Measurements from ENCODE around the gene CSRP3. TPM values are rescaled to one million over a fixed set of nuclear protein-coding genes. Genes with fewer than 3 reads are reported as not detected.

The CSRP3 gene
- total and polyA plus RNA-seq, 9 of the 15 experiments (the other 6 are each of a cell fraction or from before 2014, with no cell fraction given) = 0.14 TPM; not detected in 8

DNA sequence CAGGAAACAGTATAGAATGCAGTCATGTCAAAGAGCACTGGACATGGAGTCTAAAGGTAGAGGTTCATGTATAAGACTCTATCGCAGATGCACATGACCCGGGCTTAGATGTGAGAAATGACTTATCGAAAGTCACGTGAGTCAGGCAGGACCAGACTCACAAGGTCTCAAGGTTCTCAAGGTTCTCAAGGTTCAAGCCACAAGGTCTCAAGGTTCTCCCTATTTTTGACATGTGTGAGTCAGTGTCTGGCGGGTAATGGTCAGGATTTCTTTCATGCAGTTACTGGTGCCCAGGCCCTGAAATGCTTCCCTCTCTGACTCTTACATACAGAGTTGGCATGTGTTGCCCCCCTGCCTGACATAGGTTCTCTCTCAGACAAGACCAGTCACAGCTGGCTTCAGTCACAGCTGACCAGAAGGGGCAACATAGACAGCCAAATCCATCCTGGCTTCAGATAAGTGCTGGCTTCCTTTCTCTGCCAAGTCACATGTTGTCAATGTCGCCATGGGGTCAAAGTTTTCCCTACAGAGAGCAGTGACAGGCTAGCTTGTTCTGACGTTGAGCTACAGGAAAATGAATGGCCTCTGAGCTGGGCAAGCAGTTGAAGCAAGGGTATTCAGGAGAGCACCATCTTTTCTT is 10.1 kb downstream of the CSRP3 start:
- no TSS peak for BruUV-seq (replicated peaks)
- CTCF ChIA-PET (ENCODE audit: low intra/inter-chr PET ratio) = no interaction called here
- TF ChIP-seq RUNX1 (IDR thresholded peaks at IDR 0.05; ENCODE audit: low read depth) (no peak), BHLHE40 (IDR thresholded peaks at IDR 0.05; ENCODE audit: low read length) (0 out of 2 replicates have a peak, but pooled peaks have one; percentile 14), NR2C1 (IDR thresholded peaks at IDR 0.05) (no peak), NR2C1 (tag; IDR thresholded peaks at IDR 0.05) (peak; percentile 27; the same call in 1 of the 2 replicates), ZNF347 (CRISPR knock-in tag; IDR thresholded peaks at IDR 0.05; ENCODE audit: low read depth) (no peak), POLR2AphosphoS5 (IDR thresholded peaks at IDR 0.05; ENCODE audit: control insufficient read depth, insufficient read depth, low read depth, low read length) (no peak), ZFP36 (IDR thresholded peaks at IDR 0.05; ENCODE audit: low read depth, low read length, partially characterized antibody) (no peak), SNIP1 (IDR thresholded peaks at IDR 0.05; ENCODE audit: low read depth) (no peak), HMGXB4 (CRISPR knock-in tag; IDR thresholded peaks at IDR 0.05) (no peak), ZNF121 (CRISPR knock-in tag; conservative IDR thresholded peaks at IDR 0.05) (no peak), NR2C2 (CRISPR knock-in tag; IDR thresholded peaks at IDR 0.05) (no peak), NR2C2 (tag; IDR thresholded peaks at IDR 0.05) (peak; percentile 72)
- TF ChIP-seq, protein P1, sequence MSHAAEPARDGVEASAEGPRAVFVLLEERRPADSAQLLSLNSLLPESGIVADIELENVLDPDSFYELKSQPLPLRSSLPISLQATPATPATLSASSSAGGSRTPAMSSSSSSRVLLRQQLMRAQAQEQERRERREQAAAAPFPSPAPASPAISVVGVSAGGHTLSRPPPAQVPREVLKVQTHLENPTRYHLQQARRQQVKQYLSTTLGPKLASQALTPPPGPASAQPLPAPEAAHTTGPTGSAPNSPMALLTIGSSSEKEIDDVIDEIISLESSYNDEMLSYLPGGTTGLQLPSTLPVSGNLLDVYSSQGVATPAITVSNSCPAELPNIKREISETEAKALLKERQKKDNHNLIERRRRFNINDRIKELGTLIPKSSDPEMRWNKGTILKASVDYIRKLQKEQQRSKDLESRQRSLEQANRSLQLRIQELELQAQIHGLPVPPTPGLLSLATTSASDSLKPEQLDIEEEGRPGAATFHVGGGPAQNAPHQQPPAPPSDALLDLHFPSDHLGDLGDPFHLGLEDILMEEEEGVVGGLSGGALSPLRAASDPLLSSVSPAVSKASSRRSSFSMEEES (CRISPR knock-in tag; IDR thresholded peaks at IDR 0.05) = peak; percentile 79
- TF ChIP-seq, protein P2, sequence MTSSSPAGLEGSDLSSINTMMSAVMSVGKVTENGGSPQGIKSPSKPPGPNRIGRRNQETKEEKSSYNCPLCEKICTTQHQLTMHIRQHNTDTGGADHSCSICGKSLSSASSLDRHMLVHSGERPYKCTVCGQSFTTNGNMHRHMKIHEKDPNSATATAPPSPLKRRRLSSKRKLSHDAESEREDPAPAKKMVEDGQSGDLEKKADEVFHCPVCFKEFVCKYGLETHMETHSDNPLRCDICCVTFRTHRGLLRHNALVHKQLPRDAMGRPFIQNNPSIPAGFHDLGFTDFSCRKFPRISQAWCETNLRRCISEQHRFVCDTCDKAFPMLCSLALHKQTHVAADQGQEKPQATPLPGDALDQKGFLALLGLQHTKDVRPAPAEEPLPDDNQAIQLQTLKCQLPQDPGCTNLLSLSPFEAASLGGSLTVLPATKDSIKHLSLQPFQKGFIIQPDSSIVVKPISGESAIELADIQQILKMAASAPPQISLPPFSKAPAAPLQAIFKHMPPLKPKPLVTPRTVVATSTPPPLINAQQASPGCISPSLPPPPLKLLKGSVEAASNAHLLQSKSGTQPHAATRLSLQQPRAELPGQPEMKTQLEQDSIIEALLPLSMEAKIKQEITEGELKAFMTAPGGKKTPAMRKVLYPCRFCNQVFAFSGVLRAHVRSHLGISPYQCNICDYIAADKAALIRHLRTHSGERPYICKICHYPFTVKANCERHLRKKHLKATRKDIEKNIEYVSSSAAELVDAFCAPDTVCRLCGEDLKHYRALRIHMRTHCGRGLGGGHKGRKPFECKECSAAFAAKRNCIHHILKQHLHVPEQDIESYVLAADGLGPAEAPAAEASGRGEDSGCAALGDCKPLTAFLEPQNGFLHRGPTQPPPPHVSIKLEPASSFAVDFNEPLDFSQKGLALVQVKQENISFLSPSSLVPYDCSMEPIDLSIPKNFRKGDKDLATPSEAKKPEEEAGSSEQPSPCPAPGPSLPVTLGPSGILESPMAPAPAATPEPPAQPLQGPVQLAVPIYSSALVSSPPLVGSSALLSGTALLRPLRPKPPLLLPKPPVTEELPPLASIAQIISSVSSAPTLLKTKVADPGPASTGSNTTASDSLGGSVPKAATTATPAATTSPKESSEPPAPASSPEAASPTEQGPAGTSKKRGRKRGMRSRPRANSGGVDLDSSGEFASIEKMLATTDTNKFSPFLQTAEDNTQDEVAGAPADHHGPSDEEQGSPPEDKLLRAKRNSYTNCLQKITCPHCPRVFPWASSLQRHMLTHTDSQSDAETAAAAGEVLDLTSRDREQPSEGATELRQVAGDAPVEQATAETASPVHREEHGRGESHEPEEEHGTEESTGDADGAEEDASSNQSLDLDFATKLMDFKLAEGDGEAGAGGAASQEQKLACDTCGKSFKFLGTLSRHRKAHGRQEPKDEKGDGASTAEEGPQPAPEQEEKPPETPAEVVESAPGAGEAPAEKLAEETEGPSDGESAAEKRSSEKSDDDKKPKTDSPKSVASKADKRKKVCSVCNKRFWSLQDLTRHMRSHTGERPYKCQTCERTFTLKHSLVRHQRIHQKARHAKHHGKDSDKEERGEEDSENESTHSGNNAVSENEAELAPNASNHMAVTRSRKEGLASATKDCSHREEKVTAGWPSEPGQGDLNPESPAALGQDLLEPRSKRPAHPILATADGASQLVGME (CRISPR knock-in tag; IDR thresholded peaks at IDR 0.05) = no peak

More for the DNA sequence above, 10.1 kb downstream of the CSRP3 start:
- in situ Hi-C loops (cut with MboI) (no loop called here), intact Hi-C loops (cut with micrococcal nuclease) (no loop called here)
- peaks cover 2 to 30% of the 10 kb centered on the region in 2 experiments; a peak in 2 of 5 replicates for H3K27me3 ChIP-seq (ENCODE audit: control insufficient read depth in 2 of 2, insufficient read depth in 2 of 2, low read length in 2 of 2)
- H3K79me2 ChIP-seq (ENCODE audit: control insufficient read depth, insufficient read depth, low read length) = no peaks in the 10 kb centered on the region
- no peaks in the 10 kb centered on the region for H3K4me1 ChIP-seq (replicated peaks in 1 of 2; ENCODE audit: control insufficient read depth in 2 of 2, insufficient read depth in 2 of 2, low read length in 2 of 2)
- H3K9ac ChIP-seq (ENCODE audit: insufficient read depth in 1 of 2, low read depth in 2 of 2, low read length in 2 of 2) = no peak overlapping the region
- POLR2A ChIA-PET = interaction anchor here (0.8 kb wide), 1 partner anchor 15 kb away, joined by 3 read pairs; no protein-coding TSS in a partner anchor
- H3K4me2 ChIP-seq (ENCODE audit: insufficient read depth, low read length) = no peak overlapping the region
- FAIRE-seq (no peak), DNase-seq (ENCODE audit: extremely low read depth in 1 of 4, low spot score in 3 of 4) (no peak), ATAC-seq (peak; percentile 37)
- no peaks in the 10 kb centered on the region for H3K9me1 ChIP-seq (ENCODE audit: control insufficient read depth, insufficient read depth, low read length)
- no peaks in the 10 kb centered on the region for H3K9me3 ChIP-seq (replicated peaks; ENCODE audit: control insufficient read depth, insufficient read depth, low read depth, low read length)
- no peak overlapping the region for H3K4me3 ChIP-seq
- 0% methylated on average over 7 of the region's 7 CpGs for WGBS (ENCODE audit: insufficient coverage, low coverage, missing lambda C conversion rate)
- no peak overlapping the region; the same call in 2 of the 3 replicates for H3K27ac ChIP-seq (ENCODE audit: extremely low read depth, low read depth, low read length)
- no peaks in the 10 kb centered on the region for H3K36me3 ChIP-seq (ENCODE audit: control insufficient read depth, insufficient read depth, low read length)
- no peaks in the 10 kb centered on the region for H4K20me1 ChIP-seq (replicated peaks; ENCODE audit: control insufficient read depth, insufficient read depth, low read length)
- H2AFZ ChIP-seq (ENCODE audit: low read depth, low read length) = no peak overlapping the region
